HCT116 (cell line): ENCODE results near the gene CEP112.

Experiments used
- EZH2 ChIP-seq: fragments of 200-600 bp; sonication (generic); IDR thresholded peaks from 2 replicates; pipeline ENCODE4 v1.6.1; 2017; ENCODE audit warnings: antibody characterized with exemption, mixed run types
- JUND ChIP-seq: IDR thresholded peaks from 2 replicates; pipeline ENCODE4 v1.6.1; 2012
- POLR2AphosphoS5 ChIP-seq: IDR thresholded peaks from 2 replicates; pipeline ENCODE4 v1.6.1; 2011; ENCODE audit warnings: mild to moderate bottlenecking, low read depth, low read length, moderate library complexity
- RAD21 ChIP-seq: IDR thresholded peaks from 2 replicates; pipeline ENCODE4 v1.6.1; 2012; ENCODE audit warnings: low read depth, mild to moderate bottlenecking
- TF ChIP-seq, protein P1 (sequence below), 3 experiments: fragments of 200-600 bp in 1 of 3; sonication (generic) in 1 of 3; IDR thresholded peaks in 2 of 3; conservative IDR thresholded peaks in 1 of 3; 2 replicates each; pipeline ENCODE4 v1.5.1; 2012 to 2017; ENCODE audit warnings: low read depth in 2 of 3, low read length in 2 of 3, antibody characterized with exemption in 1 of 3, borderline replicate concordance in 1 of 3, control low read depth in 1 of 3, mild to moderate bottlenecking in 1 of 3, mixed read lengths in 1 of 3, mixed run types in 1 of 3, moderate library complexity in 1 of 3; ENCODE audit not compliant: insufficient read depth in 1 of 3

DNA sequence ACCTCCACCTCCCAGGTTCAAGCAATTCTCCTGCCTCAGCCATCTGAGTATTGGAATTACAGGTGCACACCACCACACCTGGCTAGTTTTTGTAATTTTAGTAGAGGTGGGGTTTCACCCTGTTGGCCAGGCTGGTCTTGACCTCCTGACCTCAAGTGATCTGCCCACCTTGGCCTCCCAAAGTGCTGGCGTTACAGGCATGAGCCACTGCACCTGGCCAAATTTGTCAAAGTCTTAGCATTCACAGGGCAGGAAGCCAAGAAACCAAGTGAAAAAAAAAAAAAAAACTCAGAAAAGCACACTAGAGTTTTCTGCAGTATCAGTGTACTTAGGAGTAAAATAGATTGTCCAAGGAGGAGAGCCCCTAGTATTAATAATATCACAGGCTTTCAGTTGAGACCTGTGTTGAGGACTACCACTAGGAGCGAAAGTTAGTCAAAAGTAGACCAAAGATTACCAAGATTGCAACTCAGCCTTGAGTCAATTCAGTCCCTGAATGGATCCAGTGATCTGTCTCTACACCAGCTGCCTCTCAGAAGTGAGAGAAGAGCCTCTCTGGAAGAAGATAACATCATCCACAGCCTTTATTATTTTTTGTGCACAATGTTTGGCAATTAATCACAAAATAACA, 159.7 kb downstream of the CEP112 start:
- TF ChIP-seq JUND (no peak), RAD21 (no peak), EZH2 (no peak), POLR2AphosphoS5 (no peak)
- TF ChIP-seq, protein P1, sequence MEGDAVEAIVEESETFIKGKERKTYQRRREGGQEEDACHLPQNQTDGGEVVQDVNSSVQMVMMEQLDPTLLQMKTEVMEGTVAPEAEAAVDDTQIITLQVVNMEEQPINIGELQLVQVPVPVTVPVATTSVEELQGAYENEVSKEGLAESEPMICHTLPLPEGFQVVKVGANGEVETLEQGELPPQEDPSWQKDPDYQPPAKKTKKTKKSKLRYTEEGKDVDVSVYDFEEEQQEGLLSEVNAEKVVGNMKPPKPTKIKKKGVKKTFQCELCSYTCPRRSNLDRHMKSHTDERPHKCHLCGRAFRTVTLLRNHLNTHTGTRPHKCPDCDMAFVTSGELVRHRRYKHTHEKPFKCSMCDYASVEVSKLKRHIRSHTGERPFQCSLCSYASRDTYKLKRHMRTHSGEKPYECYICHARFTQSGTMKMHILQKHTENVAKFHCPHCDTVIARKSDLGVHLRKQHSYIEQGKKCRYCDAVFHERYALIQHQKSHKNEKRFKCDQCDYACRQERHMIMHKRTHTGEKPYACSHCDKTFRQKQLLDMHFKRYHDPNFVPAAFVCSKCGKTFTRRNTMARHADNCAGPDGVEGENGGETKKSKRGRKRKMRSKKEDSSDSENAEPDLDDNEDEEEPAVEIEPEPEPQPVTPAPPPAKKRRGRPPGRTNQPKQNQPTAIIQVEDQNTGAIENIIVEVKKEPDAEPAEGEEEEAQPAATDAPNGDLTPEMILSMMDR (IDR thresholded peaks at IDR 0.05 in 2 of 3, conservative IDR thresholded peaks at IDR 0.05 in 1 of 3; ENCODE audit: borderline replicate concordance in 1 of 3, insufficient read depth in 1 of 3, low read depth in 2 of 3, low read length in 2 of 3), result no peak
